GM06990 (cell line): Measurements from ENCODE around the gene MAT2B.

Source experiments
- DNase-seq: peaks from one replicate; pipeline ENCODE4 v3.0.0-alpha.2; 2011; ENCODE audit not compliant: insufficient read length; ENCODE audit errors: extremely low read depth
- H3K27me3 ChIP-seq: replicated peaks from 2 replicates; pipeline ENCODE4 v1.6.0; 2011; ENCODE audit warnings: low read length; ENCODE audit not compliant: control insufficient read depth, insufficient read depth
- H3K36me3 ChIP-seq: 2 replicates; pipeline ENCODE4 v1.5.1; 2011; ENCODE audit warnings: low read length; ENCODE audit not compliant: control insufficient read depth, insufficient read depth
- H3K4me3 ChIP-seq: replicated peaks from 2 replicates; pipeline ENCODE4 v1.5.1; 2011; ENCODE audit warnings: low read depth, mild to moderate bottlenecking, control low read depth, low read length
- TF ChIP-seq, protein P1 (sequence below): IDR thresholded peaks from 2 replicates; pipeline ENCODE4 v1.5.1; 2011; ENCODE audit warnings: low read length, control low read depth, mild to moderate bottlenecking, inconsistent platforms; ENCODE audit not compliant: insufficient read depth, poor library complexity, severe bottlenecking

Gene MAT2B

DNA sequence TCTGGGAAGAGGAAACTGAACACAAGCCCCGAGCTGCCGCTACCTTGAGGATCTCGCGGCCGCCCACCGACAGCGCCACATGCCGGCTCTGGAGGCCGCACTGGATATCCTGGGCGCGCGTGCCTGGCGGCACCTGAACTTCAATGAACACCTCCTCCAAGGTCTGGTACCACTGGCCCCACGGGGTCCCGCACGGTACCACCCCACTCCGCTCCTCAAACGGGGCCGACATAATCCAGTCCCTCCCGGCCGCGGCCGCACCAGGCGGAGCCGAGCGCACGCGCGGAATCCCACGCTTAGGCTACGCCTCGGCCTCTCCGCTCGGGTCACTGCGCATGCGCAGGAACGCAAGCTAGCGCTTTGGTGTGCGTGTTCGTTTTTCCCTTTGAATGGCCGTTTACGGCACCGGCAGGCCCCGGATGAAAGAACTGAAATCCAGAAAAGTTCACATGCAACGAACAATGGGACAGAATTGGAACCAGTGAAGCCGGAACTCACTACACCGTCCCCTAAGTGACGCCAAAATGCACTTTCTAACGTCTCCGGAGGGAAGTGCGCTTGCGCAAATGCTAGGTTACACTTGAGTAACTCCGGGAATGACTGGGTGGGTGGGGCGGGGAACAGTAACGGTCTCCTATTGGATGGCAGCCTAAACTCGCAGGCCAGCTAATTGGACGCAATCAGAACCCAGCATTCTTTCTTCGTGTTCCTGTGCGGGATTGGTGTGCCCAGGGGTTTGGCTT is 45.4 kb upstream of the MAT2B start, which contains the start of gene NUDCD2:
NUDCD2 (minus strand) TSS at position 284 of the 743 bp plus-strand sequence; CDS start at position 232, 52 bp downstream.
- Histone ChIP-seq H3K27me3 (no peaks in the 10 kb centered on the region), H3K4me3 (peak within 1 kb of the TSS; percentile 81), H3K36me3 (no peaks in the 10 kb centered on the region)
- DNase-seq: peak; percentile 93
- TF ChIP-seq, protein P1, sequence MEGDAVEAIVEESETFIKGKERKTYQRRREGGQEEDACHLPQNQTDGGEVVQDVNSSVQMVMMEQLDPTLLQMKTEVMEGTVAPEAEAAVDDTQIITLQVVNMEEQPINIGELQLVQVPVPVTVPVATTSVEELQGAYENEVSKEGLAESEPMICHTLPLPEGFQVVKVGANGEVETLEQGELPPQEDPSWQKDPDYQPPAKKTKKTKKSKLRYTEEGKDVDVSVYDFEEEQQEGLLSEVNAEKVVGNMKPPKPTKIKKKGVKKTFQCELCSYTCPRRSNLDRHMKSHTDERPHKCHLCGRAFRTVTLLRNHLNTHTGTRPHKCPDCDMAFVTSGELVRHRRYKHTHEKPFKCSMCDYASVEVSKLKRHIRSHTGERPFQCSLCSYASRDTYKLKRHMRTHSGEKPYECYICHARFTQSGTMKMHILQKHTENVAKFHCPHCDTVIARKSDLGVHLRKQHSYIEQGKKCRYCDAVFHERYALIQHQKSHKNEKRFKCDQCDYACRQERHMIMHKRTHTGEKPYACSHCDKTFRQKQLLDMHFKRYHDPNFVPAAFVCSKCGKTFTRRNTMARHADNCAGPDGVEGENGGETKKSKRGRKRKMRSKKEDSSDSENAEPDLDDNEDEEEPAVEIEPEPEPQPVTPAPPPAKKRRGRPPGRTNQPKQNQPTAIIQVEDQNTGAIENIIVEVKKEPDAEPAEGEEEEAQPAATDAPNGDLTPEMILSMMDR: peak; percentile 50

DNA sequence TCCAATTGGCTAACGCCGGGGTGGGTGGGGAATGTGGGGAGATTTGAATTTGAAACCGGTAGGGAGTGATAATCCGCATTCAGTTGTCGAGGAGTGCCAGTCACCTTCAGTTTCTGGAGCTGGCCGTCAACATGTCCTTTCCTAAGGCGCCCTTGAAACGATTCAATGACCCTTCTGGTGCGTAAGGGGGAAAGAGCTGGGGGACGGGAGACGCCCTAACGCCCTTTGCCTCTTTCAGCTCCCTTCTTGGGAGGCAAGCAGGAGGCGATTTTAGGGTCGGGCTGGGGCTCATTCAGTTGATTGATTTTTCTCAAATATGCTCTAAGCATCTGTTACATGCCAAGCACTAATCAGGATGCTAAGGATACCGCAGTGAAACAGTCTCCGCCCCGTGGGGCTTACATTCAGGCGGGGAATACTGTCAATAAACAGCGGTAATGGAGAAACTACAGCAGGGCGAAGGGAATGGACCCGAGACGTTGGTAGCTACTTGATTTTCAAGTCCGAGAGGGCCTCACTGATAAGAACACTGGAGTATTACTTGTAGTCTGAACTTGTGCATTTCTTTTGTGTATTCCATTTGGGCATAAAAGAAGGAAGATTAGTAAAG is 44.8 kb upstream of the MAT2B start, which contains the start of gene HMMR:
HMMR (plus strand) TSS at position 71 of the 610 bp plus-strand sequence; CDS start at position 132, 61 bp downstream.
- no peaks in the 10 kb centered on the region for H3K27me3 ChIP-seq
- no peaks in the 10 kb centered on the region for H3K36me3 ChIP-seq
- DNase-seq: no peak
- H3K4me3 ChIP-seq: peak within 1 kb of the TSS; percentile 81
- TF ChIP-seq, protein P1: no peak

DNA sequence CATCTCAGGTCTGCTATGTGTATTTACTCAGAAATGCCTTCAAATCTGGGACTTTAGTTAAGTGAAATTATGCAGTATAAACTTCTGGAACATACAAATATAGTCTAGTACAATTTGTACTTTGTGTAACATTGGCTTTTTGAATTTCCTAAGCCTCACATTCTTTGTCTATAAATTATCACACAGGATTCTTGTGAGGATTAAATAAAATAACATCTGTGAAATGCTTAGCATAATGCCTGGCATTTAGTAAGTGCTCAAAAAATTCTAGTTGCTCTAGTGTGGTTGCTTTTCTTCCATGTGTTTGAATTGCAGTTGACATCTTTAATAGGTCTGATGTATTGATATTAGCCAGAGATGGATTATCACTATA is 42.4 kb upstream of the MAT2B start:
- H3K36me3 ChIP-seq: no peaks in the 10 kb centered on the region
- no peak for DNase-seq
- TF ChIP-seq, protein P1: no peak

DNA sequence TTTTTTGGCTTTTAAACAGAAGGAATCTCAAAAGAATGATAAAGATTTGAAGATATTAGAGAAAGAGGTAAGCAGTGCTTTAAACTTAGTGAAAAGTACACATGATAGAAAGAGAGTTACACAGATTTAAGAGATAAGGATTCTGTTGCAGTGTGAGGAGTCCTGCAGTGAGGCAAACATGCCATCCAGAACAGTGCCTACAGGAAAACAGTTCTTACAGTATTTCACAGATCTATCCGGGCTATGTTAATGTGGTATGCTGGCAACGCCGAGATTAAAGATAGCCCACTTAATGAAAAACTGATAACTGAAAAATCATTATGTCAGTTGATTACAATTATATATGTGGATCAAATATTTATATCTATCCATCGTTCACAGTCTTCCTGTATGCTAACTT is 37.7 kb upstream of the MAT2B start:
- H3K27me3 ChIP-seq: no peaks in the 10 kb centered on the region
- TF ChIP-seq, protein P1: no peak
- DNase-seq: no peak
- H3K4me3 ChIP-seq: no peak overlapping the region
- H3K36me3 ChIP-seq: peaks cover 2% of the 10 kb centered on the region

More for the DNA sequence above, 42.4 kb upstream of the MAT2B start:
- no peak overlapping the region; the same call in 1 of the 2 replicates for H3K4me3 ChIP-seq
- no peaks in the 10 kb centered on the region for H3K27me3 ChIP-seq

DNA sequence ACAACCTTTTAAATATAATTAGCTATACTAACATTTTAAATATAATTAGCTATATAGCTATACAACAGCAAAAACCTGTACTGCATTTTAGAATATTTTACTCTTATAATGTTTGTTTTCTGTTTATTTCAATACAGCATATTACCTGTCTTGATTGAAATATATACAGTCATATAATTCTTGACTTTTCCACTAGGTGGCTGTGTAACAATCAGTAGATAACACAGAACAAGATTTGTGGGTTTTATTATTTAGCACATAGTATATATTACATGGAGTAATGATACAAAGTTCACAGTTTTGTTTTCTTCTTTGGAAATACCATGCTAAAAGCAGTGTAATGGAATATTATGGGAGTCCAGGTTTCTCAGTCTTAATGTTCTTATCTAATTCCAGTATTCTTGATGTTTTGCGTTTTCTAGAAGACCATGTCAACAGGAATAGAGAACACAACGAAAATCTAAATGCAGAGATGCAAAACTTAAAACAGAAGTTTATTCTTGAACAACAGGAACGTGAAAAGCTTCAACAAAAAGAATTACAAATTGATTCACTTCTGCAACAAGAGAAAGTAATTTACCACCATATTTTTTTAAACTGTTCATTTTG is 31.7 kb upstream of the MAT2B start:
- no peak for DNase-seq
- Histone ChIP-seq H3K36me3 (peaks cover 4% of the 10 kb centered on the region), H3K4me3 (no peak overlapping the region), H3K27me3 (no peaks in the 10 kb centered on the region)
- TF ChIP-seq, protein P1: peak; percentile 48
